ENCODE measurements around the gene ARL15. TPM values are rescaled to one million over a fixed set of nuclear protein-coding genes. Genes with fewer than 3 reads are reported as not detected.

ARL15 gene
- total and polyA plus RNA-seq, 2 experiments from 2014 or later: 7.8 to 9.9 TPM

DNA sequence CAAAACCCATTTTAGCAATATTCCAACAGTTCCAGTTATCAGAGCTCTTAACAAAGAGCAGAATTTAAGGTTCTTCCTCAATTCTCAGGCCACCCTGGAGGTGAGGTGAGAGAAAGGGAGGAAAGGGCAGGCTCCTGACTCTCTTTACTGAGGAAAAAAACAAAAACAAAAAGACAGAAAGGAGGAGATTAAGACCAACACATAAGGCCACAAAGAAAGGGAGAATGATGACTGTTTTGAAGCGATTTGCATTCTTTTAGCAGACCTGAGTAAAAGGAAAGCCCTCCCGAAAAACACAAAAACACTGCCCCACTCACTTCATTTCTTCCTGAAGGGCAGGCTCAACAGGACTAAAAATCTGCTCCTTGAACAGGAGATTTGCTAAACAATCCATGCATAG, 300.5 kb downstream of the ARL15 start:
- Histone ChIP-seq H3K36me3 (ENCODE audit: low read depth) (no peaks in the 10 kb centered on the region; the same call in 1 of the 2 replicates), H3K9me3 (ENCODE audit: low read depth) (no peaks in the 10 kb centered on the region), H3K9ac (no peak overlapping the region), H3K27ac (no peak overlapping the region), H4K20me1 (ENCODE audit: insufficient read depth) (no peaks in the 10 kb centered on the region), H3K4me2 (ENCODE audit: unreplicated experiment) (no peak overlapping the region), H3F3A (ENCODE audit: insufficient read depth) (peaks cover 14% of the 10 kb centered on the region), H3K4me3 (no peak overlapping the region), H3K4me1 (ENCODE audit: insufficient read depth) (peaks cover 30% of the 10 kb centered on the region), H3K9me2 (ENCODE audit: insufficient read depth) (no peaks in the 10 kb centered on the region), H3K79me2 (ENCODE audit: insufficient read depth) (no peaks in the 10 kb centered on the region), H2AFZ (no peak overlapping the region), H3K27me3 (replicated peaks; ENCODE audit: insufficient read depth) (no peaks in the 10 kb centered on the region)
- no peak for DNase-seq
- TF ChIP-seq EZH2 (IDR thresholded peaks at IDR 0.05; ENCODE audit: insufficient read depth, poor library complexity, severe bottlenecking) (no peak), EZH2phosphoT487 (IDR thresholded peaks at IDR 0.05; ENCODE audit: insufficient read depth, low read depth) (no peak)
- in situ Hi-C loops (cut with MboI): no loop called here
- WGBS, 2 experiments (ENCODE audit: low coverage in 1 of 2, low lambda C conversion rate in 2 of 2, missing lambda C conversion rate in 2 of 2): 92 to 93% methylated on average over 2 of the region's 2 CpGs

DNA sequence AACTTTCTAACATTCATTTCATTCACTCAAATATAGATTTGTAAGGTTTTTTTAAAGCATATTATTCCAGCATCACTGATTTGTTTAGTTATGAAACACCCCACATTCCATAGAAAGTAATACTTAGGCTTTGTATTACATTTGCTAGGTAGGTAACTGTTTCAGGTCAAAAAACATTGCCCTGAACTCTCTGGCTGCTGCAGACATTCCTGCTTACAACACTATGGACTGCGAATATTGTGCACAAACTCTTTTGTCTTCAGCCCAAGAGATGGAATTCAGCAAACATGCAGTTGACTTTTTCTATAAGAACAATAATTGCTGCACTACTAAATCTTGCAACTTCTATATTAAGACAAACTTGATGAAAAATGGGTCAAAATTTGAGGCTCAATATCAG, 301.0 kb downstream of the ARL15 start:
- no peak overlapping the region for H3K4me2 ChIP-seq (ENCODE audit: unreplicated experiment)
- in situ Hi-C loops (cut with MboI): no loop called here
- TF ChIP-seq EZH2 (IDR thresholded peaks at IDR 0.05; ENCODE audit: insufficient read depth, poor library complexity, severe bottlenecking) (no peak), EZH2phosphoT487 (IDR thresholded peaks at IDR 0.05; ENCODE audit: insufficient read depth, low read depth) (no peak)
- H3K36me3 ChIP-seq (ENCODE audit: low read depth): no peaks in the 10 kb centered on the region; the same call in 1 of the 2 replicates
- no peaks in the 10 kb centered on the region for H3K9me3 ChIP-seq (ENCODE audit: low read depth)
- no peak for DNase-seq
- no peaks in the 10 kb centered on the region for H3K9me2 ChIP-seq (ENCODE audit: insufficient read depth)
- H3K27ac ChIP-seq: no peak overlapping the region
- peaks cover 13% of the 10 kb centered on the region for H3F3A ChIP-seq (ENCODE audit: insufficient read depth)
- no peak overlapping the region for H3K9ac ChIP-seq
- H3K4me1 ChIP-seq (ENCODE audit: insufficient read depth): peaks cover 30% of the 10 kb centered on the region
- H3K27me3 ChIP-seq (replicated peaks; ENCODE audit: insufficient read depth): no peaks in the 10 kb centered on the region
- no peak overlapping the region for H2AFZ ChIP-seq
- H3K4me3 ChIP-seq: no peak overlapping the region
- 37 to 58% methylated on average over 1 of the region's 1 CpG for WGBS, 2 experiments (ENCODE audit: low coverage in 1 of 2, low lambda C conversion rate in 2 of 2, missing lambda C conversion rate in 2 of 2)
- no peaks in the 10 kb centered on the region for H4K20me1 ChIP-seq (ENCODE audit: insufficient read depth)
- no peaks in the 10 kb centered on the region for H3K79me2 ChIP-seq (ENCODE audit: insufficient read depth)

DNA sequence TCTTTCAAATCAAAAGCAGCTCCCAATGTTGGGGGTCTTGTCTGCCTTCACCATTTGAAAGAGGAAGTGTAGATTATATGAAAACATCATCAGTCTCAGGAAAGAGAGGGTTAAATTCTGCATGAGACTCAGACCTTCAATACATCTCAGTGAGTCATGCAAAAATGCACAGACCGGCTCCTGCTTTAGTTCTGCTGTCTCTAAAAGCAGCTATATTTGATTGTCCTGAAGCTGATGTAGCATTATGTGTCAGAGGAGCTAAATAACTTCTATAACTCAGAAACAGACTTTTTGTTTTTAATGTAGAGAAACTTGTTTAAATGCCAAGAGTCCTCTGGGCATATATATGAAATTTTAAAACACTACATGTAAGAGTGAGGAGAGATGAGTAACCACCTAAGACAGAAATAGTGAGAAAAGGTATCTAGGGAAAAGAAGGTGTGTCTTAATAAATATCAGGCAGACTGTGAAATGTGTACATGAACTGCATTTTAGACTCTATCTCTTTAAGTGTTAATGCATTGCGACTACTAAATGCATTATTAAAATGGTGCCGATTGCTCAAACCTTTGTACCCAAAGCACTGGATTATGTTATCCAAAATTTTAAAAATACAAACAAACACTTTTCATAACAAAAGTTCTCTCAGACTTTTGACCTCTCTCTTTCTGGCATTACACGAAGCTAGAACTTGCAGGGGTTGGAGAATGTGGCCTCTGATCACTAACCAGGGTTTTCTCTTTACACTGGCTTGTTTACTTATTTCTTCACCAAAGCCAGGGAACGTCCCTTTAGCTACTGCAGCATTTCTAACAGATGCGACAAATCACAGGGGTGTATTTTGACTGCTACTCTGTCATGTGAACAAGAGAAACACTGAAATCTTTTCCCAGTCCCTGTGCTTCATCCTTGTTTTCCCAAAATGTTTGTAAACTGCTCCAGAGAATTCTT, 302.3 kb downstream of the ARL15 start:
- Histone ChIP-seq H3K4me2 (ENCODE audit: unreplicated experiment) (peak overlapping the region; percentile 67), H3K27ac (no peak overlapping the region; the same call in 1 of the 2 replicates), H3K36me3 (ENCODE audit: low read depth) (no peaks in the 10 kb centered on the region), H3K9ac (peak overlapping the region; percentile 7; the same call in 1 of the 2 replicates), H3K4me1 (ENCODE audit: insufficient read depth) (peaks cover 26% of the 10 kb centered on the region), H3F3A (ENCODE audit: insufficient read depth) (0 out of 2 replicates have a peak, but pooled peaks cover 2% of the 10 kb centered on the region), H3K9me3 (ENCODE audit: low read depth) (no peaks in the 10 kb centered on the region), H3K4me3 (peak overlapping the region; percentile 15), H2AFZ (peak overlapping the region; percentile 54), H3K79me2 (ENCODE audit: insufficient read depth) (no peaks in the 10 kb centered on the region), H3K9me2 (ENCODE audit: insufficient read depth) (no peaks in the 10 kb centered on the region), H3K27me3 (replicated peaks; ENCODE audit: insufficient read depth) (no peaks in the 10 kb centered on the region), H4K20me1 (ENCODE audit: insufficient read depth) (no peaks in the 10 kb centered on the region)
- in situ Hi-C loops (cut with MboI): no loop called here
- DNase-seq: peak; percentile 67
- TF ChIP-seq EZH2phosphoT487 (IDR thresholded peaks at IDR 0.05; ENCODE audit: insufficient read depth, low read depth) (no peak), EZH2 (IDR thresholded peaks at IDR 0.05; ENCODE audit: insufficient read depth, poor library complexity, severe bottlenecking) (no peak)
- 15 to 21% methylated on average over 6 of the region's 6 CpGs for WGBS, 2 experiments (ENCODE audit: low coverage in 1 of 2, low lambda C conversion rate in 2 of 2, missing lambda C conversion rate in 2 of 2)

DNA sequence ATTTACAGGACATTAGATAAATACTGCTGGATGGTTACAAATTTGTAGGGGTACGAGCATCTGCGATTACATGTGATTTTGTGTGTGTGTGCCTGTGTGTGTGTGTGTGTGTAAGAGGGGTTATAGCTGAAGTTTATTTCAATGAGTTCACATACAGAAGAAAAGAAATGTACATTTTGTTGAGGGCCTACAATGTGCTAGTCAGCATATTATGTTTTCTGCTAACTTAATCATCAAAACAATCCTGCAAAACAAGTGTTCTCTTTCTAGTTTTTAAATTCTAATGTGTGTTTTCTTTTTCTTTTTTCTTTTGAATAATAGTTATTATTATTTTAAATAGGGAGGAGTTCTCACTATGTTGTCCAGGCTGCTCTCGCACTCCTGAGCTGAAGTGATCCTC, 305.7 kb downstream of the ARL15 start:
- H3K36me3 ChIP-seq (ENCODE audit: low read depth): no peaks in the 10 kb centered on the region
- no peak overlapping the region for H3K4me3 ChIP-seq
- no peaks in the 10 kb centered on the region for H3K27me3 ChIP-seq (replicated peaks; ENCODE audit: insufficient read depth)
- no peaks in the 10 kb centered on the region for H4K20me1 ChIP-seq (ENCODE audit: insufficient read depth)
- H3F3A ChIP-seq (ENCODE audit: insufficient read depth): no peaks in the 10 kb centered on the region
- no peaks in the 10 kb centered on the region for H3K9me2 ChIP-seq (ENCODE audit: insufficient read depth)
- no peak for TF ChIP-seq EZH2 (IDR thresholded peaks at IDR 0.05; ENCODE audit: insufficient read depth, poor library complexity, severe bottlenecking)
- no peak for TF ChIP-seq EZH2phosphoT487 (IDR thresholded peaks at IDR 0.05; ENCODE audit: insufficient read depth, low read depth)
- WGBS, 2 experiments (ENCODE audit: low coverage in 1 of 2, low lambda C conversion rate in 2 of 2, missing lambda C conversion rate in 2 of 2): 83 to 91% methylated on average over 3 of the region's 3 CpGs
- DNase-seq: no peak
- H3K4me1 ChIP-seq (ENCODE audit: insufficient read depth): peaks cover 24% of the 10 kb centered on the region
- H3K27ac ChIP-seq: no peak overlapping the region
- no peaks in the 10 kb centered on the region for H3K79me2 ChIP-seq (ENCODE audit: insufficient read depth)
- no peak overlapping the region for H3K4me2 ChIP-seq (ENCODE audit: unreplicated experiment)
- no peak overlapping the region for H3K9ac ChIP-seq
- H2AFZ ChIP-seq: no peak overlapping the region
- H3K9me3 ChIP-seq (ENCODE audit: low read depth): no peaks in the 10 kb centered on the region
- in situ Hi-C loops (cut with MboI): no loop called here
